Nasal cavity respiratory epithelium epithelial cell of viscerocranial mucosa (primary cell): ENCODE results near the gene PRR23C. TPM values are rescaled to one million over a fixed set of nuclear protein-coding genes. Genes with fewer than 3 reads are reported as not detected.

Experiments
- total RNA-seq: library from RNA; depleted of rRNA; stranded (reverse); fragments of >200 nt; gene quantifications from 2 replicates; pipeline ENCODE4 v1.2.3, GENCODE V29; 2014

Gene PRR23C
- total RNA-seq, result not detected in 2 replicates

GRCh38 chr3:139044366-139045210 lies at the start of gene PRR23C:
PRR23C (minus strand) TSS chr3:139044892; CDS start chr3:139044620, 272 bp downstream.

GRCh38 chr3:139020868-139021234 lies 23.8 kb downstream of the PRR23C start, which contains the start of gene PRR23B:
PRR23B (minus strand) TSS chr3:139020926; CDS start chr3:139020661, 265 bp downstream.

GRCh38 chr3:139006051-139006716 lies 38.5 kb downstream of the PRR23C start, which contains the start of gene PRR23A:
PRR23A (minus strand) TSS chr3:139006268; CDS start chr3:139006268, 0 bp downstream.

Other genes with a start within 250 kb of the PRR23C start
- gene PIK3CB, start 210.0 kb downstream of the PRR23C start, total RNA-seq, result 18.8 and 38.2 TPM in 2 replicates
- 0.68 and 1.1 TPM in 2 replicates for gene FOXL2, start 97.8 kb downstream of the PRR23C start, total RNA-seq
- under 0.01 and 0.57 TPM in 2 replicates for gene FOXL2NB, start 97.7 kb downstream of the PRR23C start, total RNA-seq
- not detected in 2 replicates for gene PRR23A, start 38.6 kb downstream of the PRR23C start, total RNA-seq
- not detected in 2 replicates for gene PRR23B, start 24.0 kb downstream of the PRR23C start, total RNA-seq